ENCODE results near the gene AUTS2.
"Not testable (repeated sequence)": the region's sequence is repeated elsewhere in the genome, so short reads cannot be mapped to it uniquely, and the experiment has no call there.

The AUTS2 gene

GRCh38 chr7:70582927-70583895 lies 984.9 kb downstream of the AUTS2 start:
- DNase-seq (ENCODE audit: low read depth): no peak

DNA sequence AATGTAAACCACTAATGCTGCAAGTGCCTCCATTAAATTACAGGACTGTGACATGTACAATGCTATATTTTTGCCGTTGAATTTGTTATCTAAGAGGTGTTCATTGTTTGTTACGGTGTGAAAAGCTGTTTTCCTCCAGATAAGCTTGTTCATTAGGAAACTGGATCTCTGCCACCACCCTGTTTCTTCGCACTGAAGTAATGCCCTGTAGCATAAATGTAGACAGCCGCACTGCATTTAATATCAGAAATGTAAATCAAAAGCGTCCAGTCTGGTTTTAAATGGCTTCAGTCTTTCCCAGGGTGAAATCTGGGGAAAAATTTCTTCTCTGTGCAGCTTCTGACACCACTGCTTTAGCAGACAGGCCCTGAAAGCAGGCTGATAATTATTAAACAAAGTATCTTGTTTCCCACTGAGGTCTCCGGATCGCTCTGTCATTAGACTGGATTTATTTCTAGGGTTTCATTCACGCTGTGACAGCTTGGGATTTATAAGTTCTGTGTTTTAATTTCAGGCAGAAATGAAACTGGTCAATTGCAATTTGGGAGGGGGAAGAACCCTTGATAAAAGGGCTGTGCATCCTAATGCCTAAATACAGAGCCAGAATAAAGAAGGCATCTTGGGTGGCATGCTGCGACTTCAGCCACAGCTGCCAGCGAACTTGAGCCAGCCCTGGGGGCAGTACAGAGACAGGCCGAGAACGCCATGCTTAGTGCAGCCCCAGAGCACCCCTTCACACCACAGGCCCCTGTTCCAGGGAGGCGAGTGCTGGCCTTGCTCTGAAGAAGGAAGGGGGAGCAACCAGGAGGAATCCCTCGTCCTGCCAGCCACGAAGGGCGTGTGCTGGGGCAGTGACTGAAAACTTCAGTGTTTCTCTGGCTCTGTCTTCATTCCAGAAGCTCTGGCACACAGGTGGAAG lies 985.9 kb downstream of the AUTS2 start:
- no peak for DNase-seq (ENCODE audit: low read depth)

- DNase-seq (ENCODE audit: low read depth): no peak
These were observed 986.8 kb downstream of the AUTS2 start for GRCh38 chr7:70585071-70585470.

- DNase-seq (ENCODE audit: low read depth): no peak
These were observed 988.5 kb downstream of the AUTS2 start for GRCh38 chr7:70586822-70587221.

- no peak for DNase-seq (ENCODE audit: low read depth)
These were observed 989.5 kb downstream of the AUTS2 start for GRCh38 chr7:70587739-70588138.

DNA sequence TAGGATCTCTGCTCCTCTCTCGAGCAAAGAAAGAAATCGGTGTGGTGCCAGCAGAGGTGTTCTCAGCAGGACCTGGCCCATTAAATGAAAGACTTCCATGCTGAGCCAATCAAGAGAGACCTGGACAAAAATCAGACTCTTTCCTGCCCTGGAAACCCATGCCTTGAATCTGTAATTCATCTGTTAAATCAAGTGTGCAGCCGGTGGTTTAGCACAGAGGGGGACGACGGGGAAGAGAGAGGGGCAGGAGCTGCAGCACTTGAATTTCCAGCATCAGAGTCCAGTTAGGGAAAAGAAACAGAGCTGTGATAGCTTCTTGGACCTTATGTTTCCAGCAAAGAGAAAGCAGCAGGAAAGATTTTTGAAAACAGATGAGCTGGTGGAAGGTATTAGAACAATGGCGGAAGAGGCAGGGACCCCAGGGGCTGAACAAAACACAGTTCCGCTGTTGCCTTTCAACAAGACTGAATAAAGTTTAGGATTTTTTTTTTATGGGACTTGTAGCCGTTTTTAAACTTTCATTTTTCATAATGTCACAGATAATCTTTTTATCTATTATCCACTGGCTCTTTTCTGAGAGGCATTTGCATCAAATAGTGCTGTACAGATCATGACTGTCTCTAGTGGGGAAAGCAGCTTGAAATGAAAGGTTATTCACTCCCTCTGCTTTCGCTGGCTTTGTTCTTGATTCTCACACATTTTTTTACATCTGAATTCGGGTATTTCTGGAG lies 990.1 kb downstream of the AUTS2 start:
- DNase-seq (ENCODE audit: low read depth): no peak

DNA sequence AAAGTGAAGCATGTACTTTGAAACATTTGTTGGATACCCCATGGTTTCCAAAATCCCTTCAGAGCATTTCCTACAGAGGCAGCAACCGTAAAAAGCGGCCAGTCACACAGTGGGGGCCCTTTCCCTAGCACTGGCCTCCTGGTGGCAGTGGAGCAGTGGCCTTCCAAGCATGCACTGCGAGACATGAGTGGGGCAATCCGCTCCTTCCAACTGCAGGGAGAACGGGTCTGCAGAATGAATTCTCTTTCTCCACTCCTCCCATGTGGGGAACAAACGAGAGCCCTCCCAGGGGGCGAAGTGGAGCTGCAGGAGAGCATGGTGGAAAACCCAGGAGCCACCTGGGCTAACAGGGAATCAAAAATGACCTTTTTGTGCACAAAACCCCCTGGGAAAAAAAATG lies 990.7 kb downstream of the AUTS2 start:
- DNase-seq (ENCODE audit: low read depth): no peak

- no peak for DNase-seq (ENCODE audit: low read depth)
These were observed 991.3 kb downstream of the AUTS2 start for GRCh38 chr7:70589590-70589989.

DNA sequence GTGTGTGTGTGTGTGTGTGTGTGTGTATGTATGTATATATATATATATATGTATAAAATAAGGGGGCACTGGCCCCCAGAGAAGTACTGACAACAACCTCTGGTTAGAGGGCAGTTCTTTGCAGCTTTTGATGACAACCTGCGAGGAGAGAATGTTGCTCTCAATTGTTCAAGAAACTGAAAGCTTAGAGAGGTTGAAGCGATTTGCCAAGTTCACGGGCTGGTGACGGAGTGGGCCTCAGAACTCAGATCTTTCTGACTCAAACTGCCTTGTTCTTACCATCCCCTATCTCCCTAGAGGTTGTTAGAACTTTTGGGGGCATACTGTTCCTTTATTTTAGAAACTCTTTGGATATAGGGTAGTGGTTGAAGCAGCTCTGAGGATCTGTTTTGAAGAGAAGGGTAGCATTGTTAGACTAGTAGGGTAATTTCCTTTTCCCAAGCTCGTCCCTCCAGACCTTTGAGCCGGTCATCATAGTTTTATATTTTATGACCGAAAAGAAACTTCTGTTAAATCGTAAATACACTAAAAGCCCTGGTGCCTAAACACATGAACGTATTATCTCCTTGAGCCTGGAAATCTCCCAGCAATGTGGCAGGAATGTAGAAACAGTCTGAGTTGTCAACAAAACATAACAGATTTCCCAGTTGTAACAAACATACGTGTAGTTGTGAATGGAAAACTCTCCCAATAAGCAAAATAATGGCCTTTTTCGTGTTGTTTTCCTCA lies 992.0 kb downstream of the AUTS2 start:
- DNase-seq (ENCODE audit: low read depth): no peak

GRCh38 chr7:70591643-70592042 lies 993.4 kb downstream of the AUTS2 start:
- no peak for DNase-seq (ENCODE audit: low read depth)

DNA sequence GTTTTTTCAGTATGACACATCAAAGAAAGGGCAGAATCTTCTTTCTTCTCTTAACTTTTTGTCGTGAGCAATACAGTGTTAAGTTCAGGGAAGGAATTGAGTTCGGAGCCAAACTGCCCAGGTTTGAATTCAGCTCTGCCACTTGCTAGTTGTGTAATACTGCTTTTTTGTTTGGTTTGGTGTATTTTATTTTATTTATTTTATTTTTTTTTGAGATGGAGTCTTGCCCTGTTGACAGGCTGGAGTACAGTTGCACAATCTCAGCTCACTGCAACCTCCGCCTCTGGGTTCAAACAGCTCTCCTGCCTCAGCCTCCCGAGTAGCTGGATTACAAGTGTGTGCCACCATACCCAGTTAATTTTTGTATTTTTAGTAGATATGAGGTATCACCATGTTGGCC lies 993.9 kb downstream of the AUTS2 start:
- no peak for DNase-seq (ENCODE audit: low read depth)

GRCh38 chr7:70594170-70594569 lies 995.9 kb downstream of the AUTS2 start:
- no peak for DNase-seq (ENCODE audit: low read depth)

- DNase-seq (ENCODE audit: low read depth): not testable (repeated sequence)
These were observed 996.6 kb downstream of the AUTS2 start for GRCh38 chr7:70594885-70595284.

DNA sequence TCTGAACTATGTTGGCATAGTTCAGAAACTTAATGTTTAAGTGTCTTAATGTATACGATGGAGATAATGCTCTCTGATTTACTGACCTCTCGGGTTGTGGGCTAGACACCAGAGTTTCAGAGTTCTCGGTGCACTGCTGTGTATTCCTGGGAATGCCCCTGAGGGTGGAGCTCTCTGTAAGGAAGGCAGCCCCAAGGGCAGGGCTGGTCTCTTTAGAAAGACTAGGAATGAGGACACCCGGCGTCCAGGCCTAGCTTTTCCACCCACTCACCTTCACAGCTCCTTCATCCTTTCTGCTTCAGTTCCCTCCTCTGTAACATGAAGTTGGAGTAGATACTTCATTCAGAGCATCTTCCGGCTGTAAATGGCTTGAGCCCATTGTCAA lies 997.1 kb downstream of the AUTS2 start:
- no peak for DNase-seq (ENCODE audit: low read depth)

DNA sequence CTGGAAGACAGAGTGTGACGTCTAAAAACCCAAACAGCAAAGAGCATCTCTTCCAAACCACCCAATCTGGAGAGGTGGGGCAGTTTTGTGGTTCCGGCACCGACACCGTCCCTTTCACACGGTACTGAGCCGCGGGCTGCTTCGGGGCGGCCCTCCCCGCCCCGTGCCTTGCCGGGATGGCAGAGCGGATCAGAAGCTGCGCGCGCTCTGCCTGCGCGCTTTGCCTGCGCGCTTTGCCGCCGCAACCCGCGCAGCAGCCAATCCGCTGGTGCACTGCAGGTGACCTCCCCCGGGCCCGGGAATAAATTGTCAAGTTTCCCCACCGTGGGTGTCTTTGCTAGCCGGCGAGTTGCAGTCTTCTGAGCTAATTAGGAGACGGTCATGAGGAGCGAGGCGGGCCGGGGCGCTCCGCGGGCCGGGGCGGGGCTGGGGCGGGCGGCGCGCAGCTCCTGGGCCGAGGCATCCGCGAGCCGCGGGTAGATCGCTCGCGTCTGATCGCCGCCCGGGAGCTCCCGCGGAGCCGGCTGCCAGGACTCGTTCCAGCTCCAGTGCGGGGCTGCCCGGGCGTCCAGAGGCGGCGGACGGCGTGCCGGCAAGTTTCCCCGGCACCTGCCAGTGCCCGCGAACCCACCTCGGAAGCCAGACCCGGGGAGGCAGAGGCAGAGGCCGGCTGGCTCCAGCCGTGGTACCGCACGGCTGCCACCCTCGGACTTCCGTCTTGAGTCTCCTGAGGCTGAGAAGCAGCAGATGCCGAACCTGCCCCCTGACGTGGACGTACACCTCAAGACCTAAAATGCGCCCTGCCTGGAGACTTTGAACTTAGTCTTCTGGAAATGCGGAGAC lies 997.7 kb downstream of the AUTS2 start:
- no peak for DNase-seq (ENCODE audit: low read depth)

- no peak for DNase-seq (ENCODE audit: low read depth)
These were observed 998.3 kb downstream of the AUTS2 start for GRCh38 chr7:70596598-70596913.

DNA sequence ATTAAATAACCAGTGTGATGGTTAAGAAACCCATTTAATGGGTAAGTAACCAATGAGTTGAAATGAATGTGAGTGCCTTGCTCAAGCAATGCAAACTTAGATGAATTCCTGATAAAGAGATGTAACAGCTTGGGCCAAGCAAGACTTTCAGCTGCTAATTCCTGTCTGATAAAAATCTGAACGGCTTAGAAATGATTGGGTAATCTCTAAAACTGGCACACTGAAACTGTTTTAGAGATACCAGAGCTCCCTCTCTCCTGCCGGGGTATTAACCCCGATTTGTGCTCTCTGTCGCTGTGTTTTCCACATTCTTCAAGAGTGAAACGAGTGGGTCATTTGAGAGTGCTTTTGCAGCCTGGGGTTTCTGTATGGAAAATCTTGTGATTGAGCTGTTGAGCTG lies 998.8 kb downstream of the AUTS2 start:
- no peak for DNase-seq (ENCODE audit: low read depth)

GRCh38 chr7:70598976-70599375 lies 1000.7 kb downstream of the AUTS2 start:
- DNase-seq (ENCODE audit: low read depth): no peak

DNA sequence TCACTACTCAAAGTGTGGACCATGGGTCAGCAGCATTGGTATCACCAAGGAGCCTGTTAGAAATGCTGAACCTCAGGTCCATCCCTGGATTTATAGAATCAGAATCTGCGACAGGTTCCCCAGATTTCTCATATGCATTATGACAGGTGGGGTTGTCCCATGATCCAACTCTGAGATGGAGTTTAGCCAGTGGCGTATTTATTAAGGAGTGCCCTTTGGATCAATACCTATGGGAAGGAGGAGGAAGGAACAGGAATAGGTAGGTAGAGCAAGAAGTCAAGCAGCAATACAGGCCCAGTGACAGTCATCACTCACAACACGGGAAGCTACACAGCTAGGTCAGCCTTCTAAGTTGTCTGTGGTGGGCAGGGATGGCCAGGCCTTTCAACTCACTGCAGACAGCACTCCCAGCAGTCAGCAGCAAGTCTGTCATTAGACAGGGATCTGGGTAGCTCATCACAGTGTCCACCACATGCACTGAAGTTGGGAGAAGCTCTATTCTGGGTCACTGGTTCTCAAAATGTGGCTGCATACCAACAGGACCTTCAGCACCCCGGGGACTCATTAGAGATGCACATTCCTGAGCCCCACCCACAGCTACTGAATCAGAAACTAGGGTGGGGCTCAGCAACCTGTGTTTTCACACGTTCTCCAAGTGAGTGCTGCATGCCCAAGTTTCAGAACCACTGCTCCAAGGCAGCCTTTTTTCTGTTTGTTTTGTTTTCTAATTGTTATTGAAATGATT lies 1001.3 kb downstream of the AUTS2 start:
- DNase-seq (ENCODE audit: low read depth): no peak

DNA sequence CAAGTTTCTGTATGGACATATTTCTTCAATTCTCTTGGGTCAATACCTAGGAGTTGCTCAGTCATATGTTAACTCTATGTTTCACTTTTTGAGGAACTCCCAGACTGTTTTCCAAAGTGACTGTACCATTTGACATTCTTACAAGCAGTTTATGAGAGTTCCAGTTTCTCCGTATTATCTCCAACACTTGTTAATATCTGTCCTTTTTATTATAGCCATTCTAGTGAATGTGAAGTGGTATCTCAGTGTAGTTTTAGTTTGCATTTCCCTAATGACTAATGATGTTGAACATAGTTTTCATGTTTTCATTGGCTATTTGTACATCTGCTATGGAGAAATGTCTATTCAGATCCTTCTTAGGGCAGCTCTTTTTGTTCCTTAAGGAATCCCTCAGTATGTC lies 1002.7 kb downstream of the AUTS2 start:
- DNase-seq (ENCODE audit: low read depth): no peak
